GM12801 (cell line): ENCODE data around the gene KLF12.

Experiments used
- TF ChIP-seq, protein P1 (sequence below): IDR thresholded peaks from one replicate; pipeline ENCODE4 v1.5.1; 2011; ENCODE audit warnings: control low read depth; ENCODE audit not compliant: insufficient read length; ENCODE audit errors: extremely low read depth

The KLF12 gene

GRCh38 chr13:74103196-74103595 is 31.0 kb downstream of the KLF12 start:
- TF ChIP-seq, protein P1, sequence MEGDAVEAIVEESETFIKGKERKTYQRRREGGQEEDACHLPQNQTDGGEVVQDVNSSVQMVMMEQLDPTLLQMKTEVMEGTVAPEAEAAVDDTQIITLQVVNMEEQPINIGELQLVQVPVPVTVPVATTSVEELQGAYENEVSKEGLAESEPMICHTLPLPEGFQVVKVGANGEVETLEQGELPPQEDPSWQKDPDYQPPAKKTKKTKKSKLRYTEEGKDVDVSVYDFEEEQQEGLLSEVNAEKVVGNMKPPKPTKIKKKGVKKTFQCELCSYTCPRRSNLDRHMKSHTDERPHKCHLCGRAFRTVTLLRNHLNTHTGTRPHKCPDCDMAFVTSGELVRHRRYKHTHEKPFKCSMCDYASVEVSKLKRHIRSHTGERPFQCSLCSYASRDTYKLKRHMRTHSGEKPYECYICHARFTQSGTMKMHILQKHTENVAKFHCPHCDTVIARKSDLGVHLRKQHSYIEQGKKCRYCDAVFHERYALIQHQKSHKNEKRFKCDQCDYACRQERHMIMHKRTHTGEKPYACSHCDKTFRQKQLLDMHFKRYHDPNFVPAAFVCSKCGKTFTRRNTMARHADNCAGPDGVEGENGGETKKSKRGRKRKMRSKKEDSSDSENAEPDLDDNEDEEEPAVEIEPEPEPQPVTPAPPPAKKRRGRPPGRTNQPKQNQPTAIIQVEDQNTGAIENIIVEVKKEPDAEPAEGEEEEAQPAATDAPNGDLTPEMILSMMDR = no peak

DNA sequence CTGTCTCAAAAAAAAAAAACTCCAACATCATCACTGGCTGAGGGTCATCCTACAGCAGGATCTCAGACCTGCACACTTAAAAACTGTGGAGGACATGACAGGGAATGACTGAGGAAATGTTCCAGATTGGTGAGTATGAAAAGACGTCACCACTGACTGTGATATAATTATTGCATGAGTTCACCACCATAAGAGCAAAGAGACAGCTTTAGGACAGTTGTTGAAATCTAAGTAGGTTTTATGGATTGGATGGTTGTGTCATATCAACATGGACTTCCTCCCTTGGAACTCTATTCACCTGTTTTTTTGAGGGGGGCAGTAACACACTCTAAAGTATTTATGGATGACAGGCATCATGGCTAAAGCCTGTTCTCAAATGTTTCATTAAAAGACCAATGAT is 31.5 kb downstream of the KLF12 start:
- TF ChIP-seq, protein P1 = no peak

- TF ChIP-seq, protein P1 = no peak
Observed at GRCh38 chr13:74101436-74101835, 32.8 kb downstream of the KLF12 start.

DNA sequence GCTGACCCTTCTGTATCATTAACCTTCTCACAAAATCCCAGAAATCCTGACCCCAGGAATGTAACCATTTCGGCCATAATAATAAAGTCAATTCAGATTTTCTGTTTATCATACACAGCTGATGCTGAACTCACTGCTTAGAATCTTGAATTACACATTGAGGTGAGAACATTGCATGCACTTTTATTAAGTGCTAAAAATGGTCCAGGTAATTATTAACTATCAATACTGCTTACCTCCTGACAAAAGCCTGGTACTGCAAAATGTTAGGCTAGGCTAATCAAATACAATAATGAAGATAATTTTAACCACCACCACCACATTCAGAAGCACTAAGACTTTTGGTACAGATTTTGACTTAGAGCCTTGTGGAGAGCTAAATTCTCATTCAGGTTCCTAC is 36.1 kb downstream of the KLF12 start:
- TF ChIP-seq, protein P1 = no peak

DNA sequence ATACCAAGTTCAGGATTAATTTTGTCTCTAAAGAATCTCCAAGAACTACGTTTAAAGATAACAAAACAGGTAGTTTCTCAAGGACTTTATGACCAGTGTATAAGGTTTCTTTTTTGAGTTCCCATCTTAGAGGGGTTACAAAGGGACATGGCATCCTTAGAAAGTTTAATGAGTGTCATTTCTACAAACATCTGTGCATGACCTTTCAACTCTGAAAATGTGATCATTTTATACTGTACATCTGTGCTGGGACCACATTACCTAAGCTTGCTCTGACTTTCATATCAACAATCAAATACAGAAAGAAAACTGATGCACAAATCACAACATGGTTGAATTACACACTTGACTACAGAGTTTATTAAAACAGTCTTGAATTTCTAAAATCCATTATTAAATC is 37.1 kb downstream of the KLF12 start:
- TF ChIP-seq, protein P1 = no peak

GRCh38 chr13:74093691-74094090 is 40.5 kb downstream of the KLF12 start:
- TF ChIP-seq, protein P1 = no peak

GRCh38 chr13:74092711-74093110 is 41.5 kb downstream of the KLF12 start:
- TF ChIP-seq, protein P1 = no peak
